ENCODE data around the gene ARMC9.
"Not testable (repeated sequence)": the region's sequence is repeated elsewhere in the genome, so short reads cannot be mapped to it uniquely, and the experiment has no call there.

ARMC9 gene

DNA sequence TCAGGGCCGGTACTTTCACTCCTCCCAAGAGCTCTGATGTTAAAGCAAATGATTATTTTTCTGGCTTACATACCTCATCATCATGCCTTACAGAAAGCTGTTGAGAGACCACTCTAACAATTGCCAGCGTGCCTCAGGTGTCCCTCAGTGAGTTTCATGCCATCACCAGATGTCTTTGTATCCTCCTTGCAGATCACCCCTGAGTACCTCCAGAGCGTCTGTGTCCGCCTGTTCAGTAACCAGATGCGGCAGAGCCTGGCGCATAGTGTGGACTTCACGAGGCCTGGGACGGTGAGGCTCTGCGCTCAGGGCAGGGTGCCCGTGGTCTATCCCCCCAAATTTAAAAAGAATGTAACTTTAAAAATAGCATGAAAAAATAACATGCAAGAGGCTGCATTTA, 41.3 kb downstream of the ARMC9 start:
- no peak for DNase-seq (ENCODE audit: low read depth in 2 of 2, low spot score in 1 of 2)

DNA sequence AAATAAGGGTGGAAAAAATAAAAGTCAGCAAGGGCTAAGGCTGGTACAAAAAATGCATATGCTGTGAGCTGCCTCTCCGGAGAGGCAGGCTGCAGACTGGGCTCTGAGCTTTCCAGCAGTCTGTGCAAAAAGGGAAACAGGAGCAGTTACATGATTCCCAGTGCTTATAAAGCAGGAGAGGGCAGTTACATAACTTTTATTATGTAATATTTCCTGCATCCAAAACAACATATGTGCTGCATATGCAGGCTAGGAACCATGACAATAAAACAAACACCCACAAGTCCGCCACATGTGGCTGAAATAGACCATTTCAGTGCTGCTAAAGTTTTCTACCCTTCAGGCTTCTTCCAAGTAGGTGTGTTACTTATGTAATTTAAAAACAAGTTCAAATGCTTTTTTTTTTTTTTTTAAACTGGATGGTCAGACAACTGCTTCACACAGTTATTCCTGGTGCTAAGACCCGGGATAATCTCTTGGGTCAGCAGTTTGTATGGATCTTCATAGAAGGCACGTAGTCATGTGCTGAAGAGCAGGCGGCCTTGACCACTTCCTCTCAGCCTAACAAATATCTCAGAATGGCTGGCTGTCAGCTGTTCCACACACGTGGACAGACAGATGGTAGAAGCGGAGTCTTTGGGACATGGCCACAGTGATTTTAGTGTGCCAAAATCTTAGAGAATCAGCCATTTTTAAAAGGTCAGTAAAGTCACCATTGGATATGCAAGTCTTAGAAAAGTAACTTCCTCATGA, 43.5 kb downstream of the ARMC9 start:
- DNase-seq (ENCODE audit: low read depth in 2 of 2, low spot score in 1 of 2), result no peak

GRCh38 chr2:231243866-231244265, 45.4 kb downstream of the ARMC9 start:
- no peak for DNase-seq (ENCODE audit: low read depth in 2 of 2, low spot score in 1 of 2)

DNA sequence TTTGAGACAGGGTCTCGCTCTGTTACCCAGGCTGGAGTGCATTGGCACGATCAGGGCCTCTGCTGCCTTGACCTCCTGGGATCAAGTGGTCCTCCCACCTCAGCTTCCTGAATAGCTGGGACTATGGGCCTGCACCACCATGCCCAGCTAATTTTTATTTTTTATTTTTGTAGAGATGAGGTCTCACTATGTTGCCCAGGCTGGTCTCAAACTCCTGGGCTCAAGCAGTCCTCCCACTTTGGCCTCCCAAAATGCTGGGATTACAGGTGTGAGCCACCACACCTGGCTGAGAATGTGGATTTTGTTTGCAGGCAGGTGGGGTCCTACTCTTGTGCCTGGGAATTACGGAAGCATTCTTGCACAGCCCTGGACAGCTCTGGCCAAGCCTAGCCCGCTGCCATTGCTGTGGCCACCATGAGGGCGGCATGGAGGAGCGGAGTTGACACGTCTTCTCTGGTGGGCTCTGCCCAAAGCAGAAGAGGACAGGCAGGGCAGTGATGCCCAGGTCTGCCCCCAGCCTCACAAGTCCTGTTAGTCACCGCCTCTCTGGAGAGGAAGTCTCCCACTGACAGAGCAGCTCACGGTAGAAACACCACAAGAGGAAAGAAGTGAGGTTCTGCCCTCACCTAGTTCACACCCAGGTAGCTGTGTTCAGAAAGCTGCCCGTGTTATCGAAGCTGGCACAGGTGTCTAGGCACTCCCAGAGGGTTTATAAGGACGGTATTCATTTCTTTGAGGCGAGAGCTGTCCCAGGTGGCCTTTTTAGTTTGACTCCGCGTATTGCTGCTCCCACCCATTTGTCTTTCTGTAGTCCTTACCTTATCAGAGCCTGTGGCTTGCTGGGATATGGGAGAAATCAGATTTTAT, 46.2 kb downstream of the ARMC9 start:
- DNase-seq (ENCODE audit: low read depth in 2 of 2, low spot score in 1 of 2), result no peak

- no peak for DNase-seq (ENCODE audit: low read depth in 2 of 2, low spot score in 1 of 2)
Measured at GRCh38 chr2:231245249-231246094, 47.0 kb downstream of the ARMC9 start.

GRCh38 chr2:231246171-231246842, 47.9 kb downstream of the ARMC9 start:
- no peak for DNase-seq (ENCODE audit: low read depth in 2 of 2, low spot score in 1 of 2)

DNA sequence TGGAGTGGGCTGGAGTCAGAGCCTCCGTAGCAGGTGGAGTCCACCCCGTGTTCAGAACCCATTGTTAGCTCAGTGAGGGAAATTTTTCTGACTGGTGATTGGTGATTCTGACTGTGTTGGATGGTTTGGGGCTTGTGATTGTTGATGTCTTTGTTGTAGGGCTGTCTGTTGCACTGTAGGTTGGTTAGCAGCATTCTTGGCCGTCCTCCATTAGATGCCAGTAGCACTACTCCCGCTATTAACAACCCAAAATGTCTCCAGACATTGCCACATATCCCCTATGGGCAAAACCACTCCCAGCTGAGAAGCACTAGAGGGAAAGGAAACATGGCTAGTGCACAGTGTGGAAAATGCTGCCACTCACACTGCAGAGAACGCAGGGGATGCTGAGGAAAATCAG, 51.7 kb downstream of the ARMC9 start:
- no peak for DNase-seq (ENCODE audit: low read depth in 2 of 2, low spot score in 1 of 2)

- no peak for DNase-seq (ENCODE audit: low read depth in 2 of 2, low spot score in 1 of 2)
Measured at GRCh38 chr2:231250698-231251097, 52.3 kb downstream of the ARMC9 start.

- DNase-seq (ENCODE audit: low read depth in 2 of 2, low spot score in 1 of 2), result not testable (repeated sequence)
Measured at GRCh38 chr2:231253292-231253691, 54.9 kb downstream of the ARMC9 start.

DNA sequence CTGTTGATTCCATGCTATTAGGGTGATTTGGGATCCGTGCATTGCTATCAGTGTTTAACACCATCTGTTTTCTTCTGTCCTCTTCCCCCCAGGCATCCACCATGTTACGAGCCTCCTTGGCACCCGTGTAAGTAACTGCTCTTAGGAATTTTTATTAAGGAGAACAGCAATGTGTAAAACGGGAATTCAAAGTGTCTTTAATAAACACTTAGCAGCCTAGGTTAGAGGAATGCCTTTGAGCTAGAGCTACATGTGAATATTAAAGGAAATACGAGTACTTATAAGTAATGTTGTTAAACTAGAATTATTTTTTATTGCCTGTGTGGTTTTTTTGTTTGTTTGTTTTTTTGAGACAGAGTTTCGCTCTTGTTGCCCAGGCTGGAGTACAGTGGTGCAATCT, 58.1 kb downstream of the ARMC9 start:
- no peak for DNase-seq (ENCODE audit: low read depth in 2 of 2, low spot score in 1 of 2)

DNA sequence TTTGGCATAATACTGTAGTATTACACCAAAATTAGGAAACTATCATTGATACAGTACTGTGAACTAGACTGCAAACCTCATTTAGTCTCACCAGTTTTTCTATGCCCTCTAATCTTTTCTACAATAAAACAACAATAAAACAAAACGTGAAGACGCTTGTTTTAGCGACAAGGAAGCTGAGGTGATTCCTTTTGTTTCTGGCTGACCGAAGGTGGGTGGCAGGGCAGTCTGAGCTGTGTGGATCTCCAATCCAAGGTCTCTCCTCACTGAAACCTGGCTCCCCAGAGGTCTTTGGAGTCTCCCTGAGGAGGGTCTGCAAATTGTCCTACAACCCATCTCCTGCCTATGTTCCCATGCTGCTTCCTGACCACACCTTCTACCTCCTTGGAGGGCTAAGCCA, 59.3 kb downstream of the ARMC9 start:
- no peak for DNase-seq (ENCODE audit: low read depth in 2 of 2, low spot score in 1 of 2)

GRCh38 chr2:231258701-231259100, 60.3 kb downstream of the ARMC9 start:
- DNase-seq (ENCODE audit: low read depth in 2 of 2, low spot score in 1 of 2), result no peak

DNA sequence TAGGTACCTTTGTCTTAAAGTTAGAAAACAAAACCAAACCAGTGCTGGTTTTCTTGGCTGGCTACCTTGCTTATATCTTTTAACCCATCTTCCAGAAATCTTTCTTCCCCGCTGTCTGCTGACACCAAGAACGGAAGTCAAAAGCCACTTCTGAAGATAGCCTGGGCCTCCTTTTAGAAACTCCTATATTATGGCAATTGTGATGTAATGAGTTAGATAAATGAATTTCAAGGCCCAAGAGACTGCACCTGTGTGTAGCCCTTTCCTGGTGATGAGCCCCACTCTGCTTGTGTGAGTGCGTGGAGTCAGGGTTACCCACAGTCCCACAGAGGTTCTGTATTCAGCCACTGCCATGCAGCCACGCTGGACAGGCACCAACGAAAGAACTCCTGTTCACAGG, 60.7 kb downstream of the ARMC9 start:
- DNase-seq (ENCODE audit: low read depth in 2 of 2, low spot score in 1 of 2), result no peak

DNA sequence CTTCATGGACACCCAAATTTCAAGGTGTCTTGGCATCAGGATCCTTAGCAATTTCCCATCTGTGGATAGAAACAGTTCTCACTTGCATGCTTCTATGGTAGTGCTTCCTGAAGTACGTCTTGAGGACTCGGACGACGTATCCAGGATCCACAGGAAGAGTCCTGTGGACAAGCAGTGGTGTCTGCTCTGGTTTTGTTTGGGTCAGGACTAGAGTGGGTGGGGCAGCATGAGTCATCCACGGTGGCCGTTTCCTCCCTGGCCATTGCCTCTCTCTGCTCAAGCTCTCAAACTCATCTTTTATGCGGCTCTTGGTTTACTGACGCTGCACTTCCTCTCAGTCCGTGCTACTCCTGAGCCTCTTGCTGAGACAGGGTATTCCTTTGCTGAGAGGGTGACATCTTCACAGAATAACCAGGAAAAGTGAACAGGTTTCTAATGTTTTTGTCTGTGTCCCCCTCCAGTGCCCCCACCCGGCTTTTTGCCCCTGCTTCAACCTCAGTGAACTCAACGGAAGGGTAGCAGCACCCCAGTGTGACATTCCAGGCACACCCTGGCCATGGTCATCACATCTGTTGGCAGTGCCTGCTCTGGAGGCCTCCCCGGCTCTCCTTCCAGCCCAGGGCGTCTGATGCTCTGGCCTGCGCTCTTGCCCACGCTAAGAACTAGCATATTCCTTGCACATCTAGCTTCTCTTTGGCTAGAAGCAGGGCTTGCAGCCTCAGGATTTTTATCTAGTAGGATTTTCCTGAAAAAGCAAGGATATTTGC, 62.2 kb downstream of the ARMC9 start:
- no peak for DNase-seq (ENCODE audit: low read depth in 2 of 2, low spot score in 1 of 2)

DNA sequence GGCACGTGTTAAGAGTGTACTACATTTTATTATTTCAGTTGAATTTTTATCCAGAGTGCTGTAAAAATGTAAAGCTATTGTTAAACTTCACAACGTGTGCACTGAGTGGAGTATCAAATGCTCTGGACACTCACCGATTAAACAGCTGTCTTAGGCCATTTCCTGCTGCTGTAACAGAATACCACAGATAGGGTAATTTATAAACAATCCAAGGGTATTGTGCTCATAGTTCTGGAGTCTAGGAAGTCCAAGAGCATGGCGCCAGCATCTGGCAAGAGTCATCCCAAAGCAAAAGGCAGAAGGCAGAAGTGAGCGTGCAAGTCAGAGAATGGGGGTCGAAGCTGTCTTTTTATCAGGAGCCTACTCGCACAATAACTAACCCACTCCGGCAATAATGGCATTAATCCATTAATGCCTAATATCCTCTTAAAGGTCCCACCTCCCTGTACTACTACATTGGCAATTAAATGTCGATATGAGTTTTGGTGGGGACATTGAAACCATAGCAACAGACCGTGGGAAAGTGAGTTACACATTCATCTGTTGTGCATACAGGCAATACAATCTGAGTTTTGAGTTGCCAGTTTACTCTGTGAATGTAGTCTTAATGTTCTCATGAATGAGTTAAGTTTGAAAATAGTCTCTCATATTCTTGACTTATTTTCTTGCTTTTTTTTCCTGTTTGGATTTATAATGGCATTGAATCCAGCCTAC, 64.8 kb downstream of the ARMC9 start:
- no peak for DNase-seq (ENCODE audit: low read depth in 2 of 2, low spot score in 1 of 2)

GRCh38 chr2:231270221-231271114, 72.0 kb downstream of the ARMC9 start:
- DNase-seq (ENCODE audit: low read depth in 2 of 2, low spot score in 1 of 2), result no peak

- no peak for DNase-seq (ENCODE audit: low read depth in 2 of 2, low spot score in 1 of 2)
Measured at GRCh38 chr2:231272991-231273390, 74.6 kb downstream of the ARMC9 start.

DNA sequence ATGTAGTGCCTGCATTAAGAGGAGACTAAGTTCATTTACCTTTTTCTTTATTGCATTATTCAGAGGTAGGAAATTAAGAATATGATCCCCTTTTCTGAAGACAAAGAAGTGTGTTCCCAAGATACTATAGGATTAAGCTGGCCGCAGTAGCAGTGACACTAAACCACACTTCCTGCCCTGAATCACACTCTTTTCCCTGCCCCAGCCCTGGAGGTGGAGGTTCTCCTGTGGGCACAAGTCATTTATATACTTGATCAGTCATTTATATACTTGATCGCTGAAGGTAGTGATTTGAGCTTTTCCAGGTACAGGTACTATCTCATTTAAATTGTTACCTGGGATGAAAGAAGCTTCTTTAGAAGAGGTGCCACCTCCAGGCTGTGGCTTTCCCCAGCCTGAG, 78.6 kb downstream of the ARMC9 start:
- DNase-seq (ENCODE audit: low read depth in 2 of 2, low spot score in 1 of 2), result no peak

GRCh38 chr2:231277962-231278361, 79.5 kb downstream of the ARMC9 start:
- no peak for DNase-seq (ENCODE audit: low read depth in 2 of 2, low spot score in 1 of 2)
